ENCODE results near the gene TDRD10. TPM values are rescaled to one million over a fixed set of nuclear protein-coding genes. Genes with fewer than 3 reads are reported as not detected.
A peak's percentile ranks its signal among the peaks of the same experiment; 100 is the strongest.

The TDRD10 gene
- polyA plus RNA-seq, 3 donors: 1.00 to 1.7 (median 1.7) TPM

GRCh38 chr1:154553056-154554030 lies 51.3 kb downstream of the TDRD10 start:
- no peak for DNase-seq

GRCh38 chr1:154556422-154556821 lies 54.4 kb downstream of the TDRD10 start:
- DNase-seq: no peak

DNA sequence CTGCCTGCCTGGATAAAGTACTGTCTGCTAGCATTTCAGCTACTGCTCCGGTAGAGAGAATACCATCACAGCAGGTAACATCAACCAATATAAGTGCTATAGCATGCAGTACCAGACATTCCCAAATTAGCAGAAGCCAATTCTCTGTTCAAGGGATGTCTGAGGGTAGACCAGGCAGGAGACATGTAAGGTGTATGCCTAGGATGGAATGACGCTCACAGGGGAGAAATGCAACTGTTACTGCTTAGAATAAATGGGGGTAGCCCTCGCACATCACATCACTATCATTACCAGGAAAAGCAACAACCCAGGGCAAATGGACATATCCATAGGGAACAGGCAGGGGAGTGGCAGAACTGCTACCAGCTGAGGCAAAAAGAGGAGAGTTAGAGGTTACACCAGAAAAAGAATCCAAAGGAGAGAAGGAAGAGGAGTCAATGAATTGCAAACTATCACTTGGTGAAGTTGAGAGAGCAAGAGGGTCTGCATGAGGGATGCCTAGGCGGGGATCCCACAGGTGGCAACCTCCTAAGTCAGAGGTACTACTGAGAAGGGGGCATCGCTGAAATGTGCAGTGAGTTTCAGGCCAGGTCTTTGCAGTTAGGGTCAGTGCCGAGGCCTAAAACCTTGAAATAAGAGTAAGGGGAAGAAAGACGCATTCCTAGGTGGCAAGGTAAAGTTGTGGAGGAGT lies 55.4 kb downstream of the TDRD10 start:
- no peak for DNase-seq

DNA sequence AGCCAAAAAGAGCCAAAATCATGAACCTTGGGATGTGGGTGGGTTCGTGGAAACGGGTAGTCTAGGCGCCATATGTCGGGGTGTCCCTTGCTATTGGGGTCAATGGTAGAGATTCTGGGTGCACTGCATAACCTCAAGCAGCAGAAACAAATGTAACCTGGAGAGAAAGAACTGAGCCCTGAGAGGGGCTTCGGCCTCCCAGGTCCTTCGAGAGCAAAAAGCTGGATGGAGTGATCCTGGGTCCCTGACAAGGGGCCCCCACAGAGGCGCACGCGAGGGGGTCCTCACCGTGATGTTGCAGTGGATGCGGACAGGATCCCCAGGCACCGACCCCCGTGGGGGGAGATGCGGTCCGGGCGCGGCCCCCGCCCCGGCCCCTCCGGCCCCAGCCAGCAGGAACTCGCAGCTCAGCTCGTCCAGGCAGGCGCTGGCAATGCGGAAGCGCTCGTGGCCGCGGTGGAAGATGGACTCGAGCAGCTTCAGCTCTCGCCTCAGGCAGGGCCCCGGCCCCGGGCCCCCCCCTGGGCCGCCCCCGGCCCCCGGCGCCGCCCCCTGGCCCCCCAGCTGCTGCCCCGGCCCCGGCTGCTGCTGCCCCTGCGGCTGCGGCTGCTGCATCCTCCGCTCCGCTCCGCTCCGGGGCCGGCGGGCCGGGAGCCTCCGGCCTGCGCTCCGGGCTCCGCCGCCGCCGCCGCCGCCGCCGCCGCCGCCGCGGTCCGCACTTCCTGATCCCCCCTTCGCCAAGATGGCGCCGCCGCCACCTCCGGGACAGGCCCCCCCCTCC lies 56.1 kb downstream of the TDRD10 start, which contains the start of gene UBE2Q1:
Gene UBE2Q1 (minus strand): TSS at position 724 of the 781 bp plus-strand sequence. CDS start 109 bp downstream, at position 615.
- no peak for DNase-seq

GRCh38 chr1:154558720-154559465 lies 56.9 kb downstream of the TDRD10 start:
- DNase-seq: peak; percentile 98

DNA sequence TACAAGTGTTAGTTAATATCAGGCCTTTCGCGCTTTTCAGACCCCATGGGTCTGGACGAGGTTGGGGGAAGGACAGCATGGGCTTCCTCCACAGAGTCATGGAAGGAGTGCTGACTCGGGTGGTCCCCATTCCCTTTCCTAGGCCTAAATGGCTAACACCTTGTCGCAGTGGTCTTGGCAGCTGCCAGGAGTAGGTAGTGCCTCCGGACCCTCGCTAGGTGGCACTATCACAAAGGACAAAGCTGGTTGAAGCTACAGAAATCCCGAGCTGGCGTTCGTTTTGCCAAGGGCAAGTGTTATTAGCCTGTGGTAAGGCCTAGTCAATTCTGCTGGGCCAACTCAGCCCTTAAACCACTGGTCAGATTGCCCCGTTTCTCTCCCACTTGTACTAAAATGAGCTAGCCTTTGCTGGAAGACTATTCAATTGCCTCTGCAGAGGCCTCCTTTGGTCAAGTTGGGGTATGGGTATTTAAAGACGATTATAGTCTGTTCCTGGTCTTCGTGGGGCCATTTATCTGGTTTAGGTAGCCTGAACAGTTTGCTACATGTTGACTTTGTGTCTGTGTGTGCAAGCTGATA lies 57.5 kb downstream of the TDRD10 start:
- DNase-seq: peak; percentile 91

GRCh38 chr1:154565876-154566275 lies 63.9 kb downstream of the TDRD10 start:
- DNase-seq: no peak

GRCh38 chr1:154567386-154568156 lies 65.6 kb downstream of the TDRD10 start, which contains the start of gene CHRNB2:
Gene CHRNB2, plus strand, starts transcription at chr1:154567778. Its CDS starts 267 bp downstream, at chr1:154568045.
- peak; percentile 78 for DNase-seq

GRCh38 chr1:154568157-154568815 lies 66.3 kb downstream of the TDRD10 start:
- DNase-seq: no peak

- DNase-seq: no peak
These were observed 69.4 kb downstream of the TDRD10 start for GRCh38 chr1:154571244-154571963.

- DNase-seq: no peak
These were observed 69.9 kb downstream of the TDRD10 start for GRCh38 chr1:154571964-154572288.

DNA sequence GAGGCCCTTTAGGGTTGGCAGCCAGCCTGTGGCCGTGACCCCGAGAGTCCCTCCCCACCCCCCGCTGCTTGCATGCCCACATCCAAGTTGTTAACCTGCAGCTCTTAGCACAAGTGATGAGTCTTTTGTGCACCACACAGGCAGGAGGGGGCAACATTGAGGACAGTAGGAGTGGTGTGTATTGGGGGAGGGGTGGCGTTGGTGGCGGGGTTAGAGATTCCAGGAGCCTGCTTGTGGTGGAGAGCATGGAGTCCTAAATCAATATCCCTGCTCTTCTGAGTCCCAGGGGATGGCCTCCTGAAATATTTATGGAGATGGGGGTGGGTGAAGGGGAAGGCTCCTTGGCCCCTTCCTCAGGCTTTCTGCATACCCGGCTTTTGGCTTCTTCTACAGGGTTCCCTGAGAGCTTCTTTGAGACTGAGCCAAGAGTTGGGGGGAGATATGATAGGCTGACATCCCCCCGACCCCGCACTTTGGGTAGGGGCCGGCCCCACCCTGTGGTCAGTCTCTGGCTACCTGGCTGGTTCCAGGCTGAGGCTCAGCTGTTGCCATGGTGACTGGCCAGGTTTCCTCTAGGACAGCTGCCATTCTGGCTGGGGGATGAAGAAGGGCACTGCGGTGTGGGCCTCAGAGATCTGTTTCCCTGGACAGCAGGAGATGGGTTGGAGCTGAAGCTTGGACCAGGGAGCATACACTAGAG lies 70.6 kb downstream of the TDRD10 start:
- DNase-seq: no peak

- DNase-seq: no peak
These were observed 71.1 kb downstream of the TDRD10 start for GRCh38 chr1:154573168-154573510.

DNA sequence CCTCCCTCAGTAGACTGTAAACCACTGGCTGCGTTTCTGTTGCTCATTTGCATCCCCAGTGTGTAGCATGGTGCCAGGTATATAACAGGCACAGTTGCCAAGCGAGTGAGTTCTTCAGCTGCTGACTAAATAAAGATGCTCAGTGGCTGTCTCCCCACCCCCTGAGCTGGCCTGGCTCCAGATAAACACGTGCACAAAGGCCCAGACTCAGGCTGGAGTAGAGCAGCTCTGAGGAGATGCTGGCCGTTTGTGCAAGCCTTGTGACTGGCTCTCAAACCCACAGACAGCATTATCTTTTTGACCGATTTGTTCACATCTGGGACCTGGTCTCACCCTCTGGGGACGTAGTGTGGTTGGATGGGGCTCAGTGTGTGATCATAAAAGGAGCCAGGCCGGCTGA lies 72.7 kb downstream of the TDRD10 start:
- no peak for DNase-seq

DNA sequence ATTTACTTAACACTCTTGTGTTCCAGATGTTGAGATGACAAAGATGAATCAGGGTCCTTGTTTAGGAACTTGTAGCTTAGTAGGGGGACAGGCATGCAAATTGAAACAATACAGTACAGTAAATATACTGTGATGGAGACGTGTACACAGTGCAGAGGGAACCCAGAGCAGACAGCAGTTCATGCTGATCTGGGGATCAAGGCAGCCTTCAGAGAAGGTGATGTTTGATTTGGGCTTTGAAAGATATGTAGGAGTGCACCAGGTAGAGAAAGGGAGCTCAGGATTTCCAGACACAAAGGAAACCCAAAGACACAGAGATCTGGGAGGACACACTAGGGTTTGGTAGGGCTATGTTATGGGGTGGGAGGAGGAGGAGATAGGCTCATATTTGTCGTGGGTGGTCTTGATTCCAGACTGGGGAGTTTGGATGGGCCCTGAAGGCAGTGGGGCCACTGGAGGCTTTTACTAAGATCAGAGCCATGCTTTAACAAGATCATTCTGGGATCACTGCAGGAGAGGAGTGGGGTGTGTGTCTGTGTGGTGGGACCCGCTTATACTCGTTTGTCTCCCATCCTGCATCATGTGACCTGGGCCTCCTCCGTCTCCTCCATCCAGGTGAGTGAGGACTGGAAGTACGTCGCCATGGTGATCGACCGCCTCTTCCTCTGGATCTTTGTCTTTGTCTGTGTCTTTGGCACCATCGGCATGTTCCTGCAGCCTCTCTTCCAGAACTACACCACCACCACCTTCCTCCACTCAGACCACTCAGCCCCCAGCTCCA lies 73.3 kb downstream of the TDRD10 start:
- no peak for DNase-seq

GRCh38 chr1:154575951-154576566 lies 74.0 kb downstream of the TDRD10 start:
- no peak for DNase-seq

All from renal pelvis (tissue), 4 donors.